Measurements from ENCODE around the gene COTL1.
"Not testable (repeated sequence)": the region's sequence is repeated elsewhere in the genome, so short reads cannot be mapped to it uniquely, and the experiment has no call there.

COTL1 gene

GRCh38 chr16:84530590-84530989 lies 87.3 kb downstream of the COTL1 start:
- Mint-ChIP-seq H3K27ac (no peak overlapping the region), H3K36me3 (peaks cover 6 to 8% of the 10 kb centered on the region in 2 donors), H3K9me3 (peaks cover 4 to 8% of the 10 kb centered on the region in 2 donors), H3K27me3 (peaks cover 32 to 38% of the 10 kb centered on the region in 2 donors), H3K4me1 (peaks cover 7 to 11% of the 10 kb centered on the region in 2 donors), H3K4me3 (no peak overlapping the region)
- ATAC-seq (replicated peaks): no peak
- no peak for DNase-seq

- H3K27me3 Mint-ChIP-seq: peaks cover 28 to 41% of the 10 kb centered on the region in 2 donors
- peaks cover 7 to 11% of the 10 kb centered on the region in 2 donors for H3K4me1 Mint-ChIP-seq
- ATAC-seq (replicated peaks) (no peak), DNase-seq (no peak)
- no peak overlapping the region for H3K27ac Mint-ChIP-seq
- peaks cover 4 to 8% of the 10 kb centered on the region in 2 donors for H3K9me3 Mint-ChIP-seq
- H3K36me3 Mint-ChIP-seq: peaks cover 6 to 8% of the 10 kb centered on the region in 2 donors
- no peak overlapping the region for H3K4me3 Mint-ChIP-seq
Observed at GRCh38 chr16:84529607-84530006, 88.3 kb downstream of the COTL1 start.

GRCh38 chr16:84528322-84528721 lies 89.6 kb downstream of the COTL1 start:
- no peak overlapping the region for H3K4me3 Mint-ChIP-seq
- H3K9me3 Mint-ChIP-seq: peaks cover 4 to 8% of the 10 kb centered on the region in 2 donors
- peaks cover 6 to 8% of the 10 kb centered on the region in 2 donors for H3K36me3 Mint-ChIP-seq
- ATAC-seq (replicated peaks): peak in 1 of 2 donors; percentile 33
- H3K27me3 Mint-ChIP-seq: peaks cover 28 to 41% of the 10 kb centered on the region in 2 donors
- DNase-seq: no peak
- H3K27ac Mint-ChIP-seq: no peak overlapping the region
- H3K4me1 Mint-ChIP-seq: peaks cover 7 to 11% of the 10 kb centered on the region in 2 donors

GRCh38 chr16:84527532-84528269 lies 90.2 kb downstream of the COTL1 start:
- DNase-seq (no peak), ATAC-seq (replicated peaks) (peak in 1 of 2 donors; percentile 53)
- Mint-ChIP-seq H3K27ac (no peak overlapping the region), H3K9me3 (peaks cover 4 to 8% of the 10 kb centered on the region in 2 donors), H3K36me3 (peaks cover 6 to 8% of the 10 kb centered on the region in 2 donors), H3K27me3 (peaks cover 28 to 41% of the 10 kb centered on the region in 2 donors), H3K4me1 (peaks cover 7 to 11% of the 10 kb centered on the region in 2 donors), H3K4me3 (peak overlapping the region in 1 of 2 donors; percentile 21)

GRCh38 chr16:84526794-84527531 lies 90.9 kb downstream of the COTL1 start:
- no peak for DNase-seq
- H3K36me3 Mint-ChIP-seq: peaks cover 6 to 8% of the 10 kb centered on the region in 2 donors
- peaks cover 4 to 8% of the 10 kb centered on the region in 2 donors for H3K9me3 Mint-ChIP-seq
- H3K27ac Mint-ChIP-seq: no peak overlapping the region
- no peak overlapping the region for H3K4me3 Mint-ChIP-seq
- H3K4me1 Mint-ChIP-seq: peaks cover 7% of the 10 kb centered on the region in 2 donors
- ATAC-seq (replicated peaks): no peak
- peaks cover 23 to 34% of the 10 kb centered on the region in 2 donors for H3K27me3 Mint-ChIP-seq

GRCh38 chr16:84524941-84525581 lies 92.8 kb downstream of the COTL1 start:
- H3K36me3 Mint-ChIP-seq; ATAC-seq (replicated peaks); H3K27ac Mint-ChIP-seq; H3K4me3 Mint-ChIP-seq; H3K9me3 Mint-ChIP-seq; DNase-seq; H3K4me1 Mint-ChIP-seq: not testable (repeated sequence)
- H3K27me3 Mint-ChIP-seq: peaks cover 14 to 24% of the 10 kb centered on the region in 2 donors

- ATAC-seq (replicated peaks): no peak
- H3K27ac Mint-ChIP-seq: no peak overlapping the region
- peaks cover 5 to 7% of the 10 kb centered on the region in 2 donors for H3K4me1 Mint-ChIP-seq
- peaks cover 0 to 4% of the 10 kb centered on the region in 2 donors for H3K36me3 Mint-ChIP-seq
- H3K4me3 Mint-ChIP-seq: no peak overlapping the region
- peaks cover 13 to 23% of the 10 kb centered on the region in 2 donors for H3K27me3 Mint-ChIP-seq
- DNase-seq: no peak
- H3K9me3 Mint-ChIP-seq: peaks cover 2 to 5% of the 10 kb centered on the region in 2 donors
Observed at GRCh38 chr16:84524346-84524920, 93.4 kb downstream of the COTL1 start.

GRCh38 chr16:84521497-84521770 lies 96.4 kb downstream of the COTL1 start:
- Mint-ChIP-seq H3K27me3 (peaks cover 0 to 7% of the 10 kb centered on the region in 2 donors), H3K9me3 (no peaks in the 10 kb centered on the region), H3K4me3 (no peak overlapping the region), H3K27ac (no peak overlapping the region), H3K4me1 (peaks cover 0 to 3% of the 10 kb centered on the region in 2 donors), H3K36me3 (no peaks in the 10 kb centered on the region)
- ATAC-seq (replicated peaks) (no peak), DNase-seq (no peak)

- ATAC-seq (replicated peaks) (no peak), DNase-seq (no peak)
- no peak overlapping the region for H3K4me3 Mint-ChIP-seq
- peaks cover 0 to 4% of the 10 kb centered on the region in 2 donors for H3K4me1 Mint-ChIP-seq
- no peak overlapping the region for H3K27ac Mint-ChIP-seq
- no peaks in the 10 kb centered on the region for H3K9me3 Mint-ChIP-seq
- H3K27me3 Mint-ChIP-seq: peaks cover 0 to 7% of the 10 kb centered on the region in 2 donors
- no peaks in the 10 kb centered on the region for H3K36me3 Mint-ChIP-seq
Observed at GRCh38 chr16:84520725-84521496, 97.0 kb downstream of the COTL1 start.

GRCh38 chr16:84519855-84520254 lies 98.0 kb downstream of the COTL1 start:
- Mint-ChIP-seq H3K27ac (no peak overlapping the region), H3K4me3 (no peak overlapping the region), H3K4me1 (peaks cover 6 to 7% of the 10 kb centered on the region in 2 donors), H3K9me3 (no peaks in the 10 kb centered on the region), H3K36me3 (peaks cover 0 to 2% of the 10 kb centered on the region in 2 donors), H3K27me3 (no peaks in the 10 kb centered on the region)
- DNase-seq (no peak), ATAC-seq (replicated peaks) (no peak)

GRCh38 chr16:84518804-84519341 lies 99.0 kb downstream of the COTL1 start:
- ATAC-seq (replicated peaks) (no peak), DNase-seq (no peak)
- Mint-ChIP-seq H3K9me3 (no peaks in the 10 kb centered on the region), H3K4me1 (peaks cover 13 to 16% of the 10 kb centered on the region in 2 donors), H3K27me3 (no peaks in the 10 kb centered on the region), H3K36me3 (peaks cover 0 to 2% of the 10 kb centered on the region in 2 donors), H3K4me3 (no peak overlapping the region), H3K27ac (no peak overlapping the region)

GRCh38 chr16:84518220-84518619 lies 99.7 kb downstream of the COTL1 start:
- H3K4me3 Mint-ChIP-seq; H3K27me3 Mint-ChIP-seq; H3K27ac Mint-ChIP-seq; H3K9me3 Mint-ChIP-seq; DNase-seq; ATAC-seq (replicated peaks); H3K36me3 Mint-ChIP-seq: not testable (repeated sequence)
- peaks cover 13 to 22% of the 10 kb centered on the region in 2 donors for H3K4me1 Mint-ChIP-seq

- Mint-ChIP-seq H3K4me3 (no peak overlapping the region), H3K27me3 (no peaks in the 10 kb centered on the region), H3K27ac (no peak overlapping the region), H3K9me3 (no peaks in the 10 kb centered on the region), H3K36me3 (peaks cover 0 to 2% of the 10 kb centered on the region in 2 donors), H3K4me1 (peaks cover 13 to 24% of the 10 kb centered on the region in 2 donors)
- DNase-seq (no peak), ATAC-seq (replicated peaks) (no peak)
Observed at GRCh38 chr16:84517366-84517765, 100.5 kb downstream of the COTL1 start.

Measured in stimulated activated naive B cell treated with anti-CD40 and anti-IgM and Interleukin-4, amounts not matched to agents 10 μg/mL and 1 μg/mL and 100 μg/mL, for 72 hours (primary cell).